ENCODE data around the gene TBL1X. TPM values are rescaled to one million over a fixed set of nuclear protein-coding genes. Genes with fewer than 3 reads are reported as not detected.

The TBL1X gene
- total and polyA plus RNA-seq, 2 of the 13 experiments (the other 11 are each of a cell fraction or from before 2014, with no cell fraction given) = 17.6 to 19.9 TPM

GRCh38 chrX:9482837-9483236, 18.0 kb downstream of the TBL1X start (continued):
- TF ChIP-seq ZFP82 (CRISPR knock-in tag; IDR thresholded peaks at IDR 0.05; ENCODE audit: borderline replicate concordance) = no peak
- no peak for TF ChIP-seq FOXO1 (CRISPR knock-in tag; IDR thresholded peaks at IDR 0.05)
- TF ChIP-seq BRCA1 (CRISPR knock-in tag; IDR thresholded peaks at IDR 0.05) = no peak
- no peak for TF ChIP-seq NR2F2 (IDR thresholded peaks at IDR 0.05; ENCODE audit: borderline replicate concordance, low read depth)

- intact Hi-C loops (cut with micrococcal nuclease; ENCODE audit: unreplicated experiment) = no loop called here
- in situ Hi-C loops (cut with HindIII; ENCODE audit: extremely low pct_ligation_motif_present, low pct_unique_long_range_greater_than_20kb) = no loop called here
- Histone ChIP-seq H3K79me2 (ENCODE audit: insufficient read depth, low read length) (peaks cover 64% of the 10 kb centered on the region), H3K9me3 (ENCODE audit: low read length) (no peaks in the 10 kb centered on the region), H3K27ac (ENCODE audit: extremely low read length, insufficient read depth, low read length) (peak overlapping the region; percentile 61), H3K36me3 (replicated peaks in 1 of 2; ENCODE audit: control insufficient read depth in 1 of 2, insufficient read depth in 2 of 2, low read length in 2 of 2) (no peaks in the 10 kb centered on the region; a peak in 1 of 5 replicates), H4K20me1 (ENCODE audit: insufficient read depth, low read length) (0 out of 2 replicates have a peak, but pooled peaks cover 4% of the 10 kb centered on the region), H3K9ac (ENCODE audit: insufficient read depth, low read depth, low read length) (no peak overlapping the region), H2AFZ (ENCODE audit: low read length) (no peak overlapping the region), H3K4me2 (ENCODE audit: low read depth, low read length) (peak overlapping the region; percentile 42), H3K4me1 (ENCODE audit: insufficient read depth, low read length) (peaks cover 65% of the 10 kb centered on the region), H3K4me3 (replicated peaks in 1 of 3; ENCODE audit: insufficient read depth in 1 of 3, low read depth in 2 of 3, low read length in 3 of 3) (no peak overlapping the region; a peak in 1 of 6 replicates), H3K27me3 (ENCODE audit: control insufficient read depth in 1 of 2, insufficient read depth in 2 of 2, low read length in 2 of 2) (no peaks in the 10 kb centered on the region)
- FAIRE-seq (no peak), DNase-seq (ENCODE audit: low spot score) (peak; percentile 79), ATAC-seq (peak; percentile 90)
- 14% methylated on average over 6 of the region's 6 CpGs for WGBS (ENCODE audit: low lambda C conversion rate)
- BruUV-seq (replicated peaks) = no TSS peak
- CTCF ChIA-PET (ENCODE audit: low intra/inter-chr PET ratio, low total read pairs) = no interaction called here
- POLR2A ChIA-PET = interaction anchor here (1.5 kb wide), 1 partner anchor 20 kb away, joined by 10 read pairs; no protein-coding TSS in a partner anchor
- TF ChIP-seq SOX6 (IDR thresholded peaks at IDR 0.05) = no peak
- peak; percentile 11; the same call in 1 of the 2 replicates for TF ChIP-seq SOX6 (CRISPR knock-in tag; IDR thresholded peaks at IDR 0.05)
- TF ChIP-seq BHLHE40 (IDR thresholded peaks at IDR 0.05; ENCODE audit: low read length) = peak; percentile 74
- 0 out of 2 replicates have a peak, but pooled peaks have one; percentile 6 for TF ChIP-seq HNF4G (IDR thresholded peaks at IDR 0.05; ENCODE audit: borderline replicate concordance, low read depth, low read length)
- TF ChIP-seq HNF4G (CRISPR knock-in tag; IDR thresholded peaks at IDR 0.05; ENCODE audit: borderline replicate concordance, low read depth) = no peak
- no peak for TF ChIP-seq HNF1B (CRISPR knock-in tag; IDR thresholded peaks at IDR 0.05)
- TF ChIP-seq ZNF780A (CRISPR knock-in tag; IDR thresholded peaks at IDR 0.05) = no peak
- peak; percentile 74; the same call in 1 of the 2 replicates for TF ChIP-seq TCF7 (IDR thresholded peaks at IDR 0.05; ENCODE audit: low read depth)
- TF ChIP-seq SOX13 (IDR thresholded peaks at IDR 0.05) = no peak
- peak in 1 of 2 experiments; percentile 72; a peak in 2 of 4 replicates for TF ChIP-seq SOX13 (CRISPR knock-in tag; conservative IDR thresholded peaks at IDR 0.05 in 1 of 2, IDR thresholded peaks at IDR 0.05 in 1 of 2)
- TF ChIP-seq GZF1 (CRISPR knock-in tag; IDR thresholded peaks at IDR 0.05) = 0 out of 2 replicates have a peak, but pooled peaks have one; percentile 24
- no peak for TF ChIP-seq KLF6 (CRISPR knock-in tag; IDR thresholded peaks at IDR 0.05)
- peak; percentile 43 for TF ChIP-seq TCF7L2 (IDR thresholded peaks at IDR 0.05; ENCODE audit: low read depth, low read length)
- peak; percentile 32; the same call in 1 of the 2 replicates for TF ChIP-seq PAXIP1 (CRISPR knock-in tag; conservative IDR thresholded peaks at IDR 0.05)
These were observed 18.5 kb downstream of the TBL1X start for GRCh38 chrX:9483376-9483775.
